H1 (cell line): ENCODE measurements around the gene WDR45B. TPM values are rescaled to one million over a fixed set of nuclear protein-coding genes. Genes with fewer than 3 reads are reported as not detected.

Experiments
- CTCF ChIA-PET: fragments of 300-600 bp; sonication (Branson Sonifier 250); formaldehyde crosslinking; loops from one replicate; lab custom pipeline; 2021; ENCODE audit not compliant: partially characterized antibody; lab: Charles Lee
- POLR2A ChIA-PET: fragments of 300-600 bp; sonication (Branson Sonifier 250); formaldehyde crosslinking; loops from one replicate; lab custom pipeline; 2021; ENCODE audit warnings: inconsistent platforms; ENCODE audit not compliant: partially characterized antibody; lab: Charles Lee
- DNase-seq, 2 experiments: peaks; one replicate each; pipeline versions ENCODE4 v3.0.0 to v3.0.0-alpha.2; 2010 to 2022; ENCODE audit warnings: low spot score in 2 of 2, low read depth in 1 of 2, mixed read lengths in 1 of 2
- FAIRE-seq: peaks from 2 replicates; lab custom pipeline; 2011; peaks lifted over from hg19 to GRCh38; lab: Jason Lieb, UNC
- H2AFZ ChIP-seq: 2 replicates; pipeline ENCODE4 v1.8.1; 2012; ENCODE audit warnings: low read length, inconsistent platforms
- H2AK5ac ChIP-seq: 2 replicates; pipeline ENCODE4 v1.6.1; 2013; ENCODE audit warnings: low read depth, low read length
- H2BK120ac ChIP-seq: replicated peaks from 2 replicates; pipeline ENCODE3; 2013; ENCODE audit warnings: low read depth, low read length, inconsistent platforms
- H2BK12ac ChIP-seq: 2 replicates; pipeline ENCODE4 v1.6.1; 2013; ENCODE audit warnings: low read depth, low read length
- H2BK15ac ChIP-seq: 2 replicates; pipeline ENCODE4 v1.6.1; 2013; ENCODE audit warnings: low read length
- H2BK20ac ChIP-seq: 2 replicates; pipeline ENCODE4 v1.6.1; 2013; ENCODE audit warnings: low read length
- H2BK5ac ChIP-seq: 2 replicates; pipeline ENCODE4 v1.6.1; 2013; ENCODE audit warnings: low read depth, low read length
- H3K14ac ChIP-seq: 2 replicates; pipeline ENCODE4 v1.6.1; 2013; ENCODE audit warnings: inconsistent platforms; ENCODE audit not compliant: insufficient read length
- H3K18ac ChIP-seq: 2 replicates; pipeline ENCODE4 v1.6.1; 2013; ENCODE audit warnings: low read length; ENCODE audit errors: extremely low read depth
- H3K23ac ChIP-seq: 2 replicates; pipeline ENCODE4 v1.6.1; 2013; ENCODE audit warnings: inconsistent platforms; ENCODE audit not compliant: insufficient read length
- H3K23me2 ChIP-seq: 2 replicates; pipeline ENCODE4 v1.6.1; 2013; ENCODE audit warnings: low read depth, low read length
- H3K27ac ChIP-seq: 2 replicates; pipeline ENCODE4 v1.6.1; 2011; ENCODE audit warnings: low read depth, low read length, inconsistent platforms
- H3K27me3 ChIP-seq, 4 experiments: replicated peaks in 1 of 4; 1 replicate in 1 of 4; 2 replicates in 3 of 4; pipeline versions ENCODE4 v1.6.1 to v1.8.1; 2011 to 2013; ENCODE audit warnings: low read length in 3 of 4, mild to moderate bottlenecking in 3 of 4, inconsistent platforms in 2 of 4, mixed read lengths in 2 of 4, moderate library complexity in 1 of 4; ENCODE audit not compliant: control insufficient read depth in 3 of 4, insufficient read depth in 3 of 4; ENCODE audit errors: extremely low read depth in 1 of 4
- H3K36me3 ChIP-seq, 4 experiments: 2 replicates each; pipeline versions ENCODE4 v1.6.1 to v1.8.1; 2011 to 2013; ENCODE audit warnings: mild to moderate bottlenecking in 4 of 4, low read length in 3 of 4, moderate library complexity in 2 of 4, control low read depth in 1 of 4, inconsistent platforms in 1 of 4; ENCODE audit not compliant: insufficient read depth in 4 of 4, control insufficient read depth in 2 of 4
- H3K4ac ChIP-seq: replicated peaks from 2 replicates; pipeline ENCODE3; 2013; ENCODE audit warnings: low read length, low read depth, mixed read lengths, inconsistent platforms; ENCODE audit not compliant: insufficient read length
- H3K4me1 ChIP-seq, 4 experiments: replicated peaks in 1 of 4; 1 replicate in 1 of 4; 2 replicates in 3 of 4; pipeline versions ENCODE4 v1.6.1 to v1.8.1; 2011 to 2013; ENCODE audit warnings: low read length in 3 of 4, inconsistent platforms in 2 of 4, mixed read lengths in 1 of 4; ENCODE audit not compliant: insufficient read depth in 4 of 4, control insufficient read depth in 3 of 4
- H3K4me2 ChIP-seq, 2 experiments: 2 replicates each; pipeline versions ENCODE4 v1.6.1 to v1.8.1; 2011 to 2013; ENCODE audit warnings: low read depth in 2 of 2, low read length in 2 of 2, control low read depth in 1 of 2, inconsistent platforms in 1 of 2, mild to moderate bottlenecking in 1 of 2; ENCODE audit not compliant: insufficient read depth in 1 of 2
- H3K4me3 ChIP-seq, 4 experiments: fragments of 200-600, 300-600 bp in 1 of 4; sonication (generic), shearing (Covaris generic), sonication (Bioruptor Twin) in 1 of 4; 2 replicates each; pipeline versions ENCODE4 v1.5.1 to v1.8.1; 2011 to 2016; ENCODE audit warnings: low read length in 4 of 4, low read depth in 3 of 4, control low read depth in 2 of 4, inconsistent platforms in 2 of 4, mild to moderate bottlenecking in 2 of 4, mixed read lengths in 1 of 4, moderate library complexity in 1 of 4; ENCODE audit not compliant: insufficient read depth in 2 of 4; ENCODE audit errors: extremely low read depth in 1 of 4
- H3K56ac ChIP-seq: replicated peaks from 2 replicates; pipeline ENCODE3; 2013; ENCODE audit warnings: low read depth, mild to moderate bottlenecking, mixed read lengths, low read length, inconsistent platforms; ENCODE audit not compliant: insufficient read length
- H3K79me1 ChIP-seq: 2 replicates; pipeline ENCODE4 v1.6.1; 2013; ENCODE audit warnings: low read depth, low read length, control low read depth
- H3K79me2 ChIP-seq, 2 experiments: 2 replicates each; pipeline versions ENCODE4 v1.6.1 to v1.8.1; 2012 to 2013; ENCODE audit warnings: low read length in 2 of 2, mild to moderate bottlenecking in 2 of 2, inconsistent platforms in 1 of 2; ENCODE audit not compliant: insufficient read depth in 2 of 2, control insufficient read depth in 1 of 2
- H3K9ac ChIP-seq, 4 experiments: replicated peaks in 1 of 4; 1 replicate in 1 of 4; 2 replicates in 3 of 4; pipeline versions ENCODE4 v1.6.1 to v1.8.1; 2011 to 2013; ENCODE audit warnings: low read depth in 3 of 4, low read length in 3 of 4, control low read depth in 2 of 4, mild to moderate bottlenecking in 2 of 4, moderate library complexity in 2 of 4, inconsistent platforms in 1 of 4; ENCODE audit errors: extremely low read depth in 1 of 4
- H3K9me3 ChIP-seq, 2 experiments: 2 replicates each; pipeline versions ENCODE4 v1.6.1 to v1.8.1; 2012 to 2013; ENCODE audit warnings: mild to moderate bottlenecking in 2 of 2, moderate library complexity in 2 of 2, control low read depth in 1 of 2, inconsistent platforms in 1 of 2, low read depth in 1 of 2, low read length in 1 of 2, mixed read lengths in 1 of 2; ENCODE audit not compliant: insufficient read depth in 2 of 2
- H4K20me1 ChIP-seq, 2 experiments: replicated peaks in 1 of 2; 2 replicates each; pipeline versions ENCODE3 to v1.8.1; 2011 to 2013; ENCODE audit warnings: inconsistent platforms in 2 of 2, low read length in 2 of 2, mild to moderate bottlenecking in 1 of 2; ENCODE audit not compliant: insufficient read depth in 2 of 2, control insufficient read depth in 1 of 2
- H4K5ac ChIP-seq: 2 replicates; pipeline ENCODE4 v1.6.1; 2013; ENCODE audit warnings: low read length, low read depth, mixed read lengths, inconsistent platforms; ENCODE audit not compliant: insufficient read length
- H4K8ac ChIP-seq: 2 replicates; pipeline ENCODE4 v1.8.0; 2013; ENCODE audit warnings: mild to moderate bottlenecking, moderate library complexity, low read length, inconsistent platforms; ENCODE audit not compliant: insufficient read depth; ENCODE audit errors: extremely low read depth
- H4K91ac ChIP-seq: replicated peaks from 2 replicates; pipeline ENCODE3; 2013; ENCODE audit warnings: low read length, mixed read lengths, inconsistent platforms; ENCODE audit not compliant: insufficient read length
- BCL11A ChIP-seq, 2 experiments: IDR thresholded peaks; one replicate each; pipeline ENCODE4 v1.6.1; 2011; ENCODE audit warnings: low read depth in 2 of 2, low read length in 2 of 2, mild to moderate bottlenecking in 2 of 2
- BRCA1 ChIP-seq: IDR thresholded peaks from 2 replicates; pipeline ENCODE4 v1.6.1; 2012; ENCODE audit warnings: low read depth, low read length, improper control_type of control experiment
- E2F6 ChIP-seq: IDR thresholded peaks from 2 replicates; pipeline ENCODE4 v1.6.1; 2012; ENCODE audit warnings: inconsistent platforms
- KDM4A ChIP-seq: IDR thresholded peaks from one replicate; pipeline ENCODE4 v1.7.1; 2012; ENCODE audit warnings: low read depth, mild to moderate bottlenecking, moderate library complexity, low read length, inconsistent platforms; ENCODE audit not compliant: severe bottlenecking
- MAFK ChIP-seq: IDR thresholded peaks from 2 replicates; pipeline ENCODE4 v1.6.1; 2012; ENCODE audit warnings: low read depth, mild to moderate bottlenecking, improper control_type of control experiment, low read length
- POU5F1 ChIP-seq: IDR thresholded peaks from 2 replicates; pipeline ENCODE4 v1.6.1; 2011; ENCODE audit warnings: low read depth, mild to moderate bottlenecking, low read length, moderate library complexity
- RNF2 ChIP-seq: fragments of 200-900, 300-1000 bp; sonication (generic); IDR thresholded peaks from 2 replicates; pipeline ENCODE4 v1.7.1; 2016; ENCODE audit warnings: borderline replicate concordance, low read depth, mild to moderate bottlenecking, antibody characterized with exemption, low read length; ENCODE audit not compliant: poor library complexity, severe bottlenecking; ENCODE audit errors: missing control alignments
- RXRA ChIP-seq: IDR thresholded peaks from 2 replicates; pipeline ENCODE4 v1.6.1; 2011; ENCODE audit warnings: low read depth, mild to moderate bottlenecking, low read length, moderate library complexity; ENCODE audit not compliant: insufficient read depth
- SP4 ChIP-seq: IDR thresholded peaks from 2 replicates; pipeline ENCODE4 v1.6.1; 2012; ENCODE audit warnings: low read length, inconsistent platforms
- SUZ12 ChIP-seq: fragments of 200-600 bp; sonication (generic); IDR thresholded peaks from 2 replicates; pipeline ENCODE4 v1.6.1; 2012; ENCODE audit warnings: mild to moderate bottlenecking, inconsistent platforms, low read length, moderate library complexity, mixed read lengths
- TAF7 ChIP-seq: optimal IDR thresholded peaks from 2 replicates; pipeline ENCODE3; 2011; ENCODE audit warnings: low read depth, mild to moderate bottlenecking, inconsistent platforms, low read length, moderate library complexity, borderline replicate concordance
- USF2 ChIP-seq: IDR thresholded peaks from 2 replicates; pipeline ENCODE4 v1.6.1; 2011; ENCODE audit warnings: low read length, improper control_type of control experiment
- WGBS, 2 experiments: shearing (Covaris generic) in 1 of 2; methylation state at CpG; one replicate each; pipeline versions ENCODE4 v1.1.6 to v1.1.7; 2013 to 2015; ENCODE audit warnings: low lambda C conversion rate in 2 of 2, mixed read lengths in 2 of 2, inconsistent platforms in 1 of 2, low coverage in 1 of 2, missing lambda C conversion rate in 1 of 2; ENCODE audit not compliant: insufficient replicate concordance in 2 of 2, insufficient coverage in 1 of 2, insufficient read length in 1 of 2; ENCODE audit errors: extremely low coverage in 1 of 2, missing lambda C conversion rate in 1 of 2; 5-methylcytosine and 5-hydroxymethylcytosine counted together
- polyA plus RNA-seq, 7 experiments: library from polyadenylated mRNA; depleted of rRNA in 3 of 7; stranded (reverse) in 5 of 7; unstranded in 2 of 7; fragments of >200 nt in 5 of 7; fragments of 200-250 nt in 2 of 7; gene quantifications; 1 replicate in 5 of 7; 2 replicates in 1 of 7; 4 replicates in 1 of 7; pipeline versions ENCODE4 v1.2.1 to v1.2.3, GENCODE V29; 2011 to 2013; ENCODE audit warnings: missing spikeins in 2 of 7, mixed read lengths in 2 of 7
- total RNA-seq: library from RNA; stranded (reverse); fragmentation: NEBNext Ultra II Directional; extraction: Animal tissue kit (Norgen Biotek cat#: 25700); gene quantifications from 2 replicates; pipeline ENCODE4 v1.2.1, GENCODE V29; 2021

The WDR45B gene
- total and polyA plus RNA-seq, 2 of the 8 experiments (the other 6 are each of a cell fraction or from before 2014, with no cell fraction given) = 82.0 to 100 TPM

- no peaks in the 10 kb centered on the region for H3K36me3 ChIP-seq
- no peak overlapping the region for H2BK5ac ChIP-seq
- H3K9ac ChIP-seq = no peak overlapping the region
- H3K27ac ChIP-seq = no peak overlapping the region
- no peak overlapping the region for H3K4me2 ChIP-seq
- H2BK15ac ChIP-seq = no peak overlapping the region
- no peak overlapping the region for H2BK12ac ChIP-seq
- H2AFZ ChIP-seq = no peak overlapping the region
- H3K4ac ChIP-seq = no peak overlapping the region
- no peak overlapping the region for H3K23ac ChIP-seq
- H3K18ac ChIP-seq = no peak overlapping the region
- H4K8ac ChIP-seq = no peak overlapping the region
- H2BK20ac ChIP-seq = no peak overlapping the region
- H2AK5ac ChIP-seq = no peak overlapping the region
- no peaks in the 10 kb centered on the region for H3K79me2 ChIP-seq
- H3K79me1 ChIP-seq = no peaks in the 10 kb centered on the region
- H4K20me1 ChIP-seq = no peaks in the 10 kb centered on the region
- H3K14ac ChIP-seq = no peak overlapping the region
- DNase-seq (no peak), FAIRE-seq (no peak)
- H3K4me1 ChIP-seq = peaks cover 0 to 9% (median 2%) of the 10 kb centered on the region in 4 experiments; a peak in 3 of 7 replicates
- no peak overlapping the region for H4K5ac ChIP-seq
- ChIA-PET POLR2A (no interaction called here), CTCF (interaction anchor here (0.6 to 4.4 kb wide), 2 partner anchors 13 to 25 kb away, joined by 3 to 23 read pairs; no protein-coding TSS in a partner anchor)
- H3K9me3 ChIP-seq = no peaks in the 10 kb centered on the region
- no peaks in the 10 kb centered on the region for H3K27me3 ChIP-seq
- WGBS, 2 experiments = 94% methylated on average over 6 of the region's 6 CpGs; no CpG with 5 or more reads in 1 of the 2 experiments
- no peak overlapping the region for H4K91ac ChIP-seq
- H3K4me3 ChIP-seq = no peak overlapping the region
- H3K23me2 ChIP-seq = peaks cover under 1% of the 10 kb centered on the region; the same call in 1 of the 2 replicates
- H2BK120ac ChIP-seq = no peak overlapping the region
- no peak overlapping the region for H3K56ac ChIP-seq
- TF ChIP-seq TAF7 = no peak
- TF ChIP-seq MAFK = no peak
- no peak for TF ChIP-seq RXRA
- no peak for TF ChIP-seq SP4
- TF ChIP-seq BCL11A (IDR thresholded peaks at IDR 0.05; ENCODE audit: low read depth in 2 of 2, low read length in 2 of 2) = no peak
- TF ChIP-seq E2F6 = no peak
- TF ChIP-seq BRCA1 = no peak
- no peak for TF ChIP-seq RNF2
- no peak for TF ChIP-seq SUZ12
- TF ChIP-seq KDM4A = no peak
- no peak for TF ChIP-seq POU5F1
- TF ChIP-seq USF2 = no peak
Measured at GRCh38 chr17:82665891-82666290, 17.6 kb upstream of the WDR45B start.
